Fibroblast of peridontal ligament (primary cell): ENCODE results near the gene ACVR2B.
"Not testable (repeated sequence)": the region's sequence is repeated elsewhere in the genome, so short reads cannot be mapped to it uniquely, and the experiment has no call there.

Source experiments
- DNase-seq: peaks from one replicate; pipeline ENCODE4 v3.0.0-alpha.2; 2010; ENCODE audit errors: extremely low read depth

The ACVR2B gene

GRCh38 chr3:38453075-38453912 lies at the start of gene ACVR2B:
Gene ACVR2B (plus strand): TSS chr3:38453890. CDS start chr3:38454323, 433 bp downstream.
- DNase-seq = peak; percentile 56

GRCh38 chr3:38404286-38404685 lies 49.4 kb upstream of the ACVR2B start:
- DNase-seq = peak; percentile 82

- no peak for DNase-seq
These were observed 42.1 kb upstream of the ACVR2B start for GRCh38 chr3:38411591-38411990.

DNA sequence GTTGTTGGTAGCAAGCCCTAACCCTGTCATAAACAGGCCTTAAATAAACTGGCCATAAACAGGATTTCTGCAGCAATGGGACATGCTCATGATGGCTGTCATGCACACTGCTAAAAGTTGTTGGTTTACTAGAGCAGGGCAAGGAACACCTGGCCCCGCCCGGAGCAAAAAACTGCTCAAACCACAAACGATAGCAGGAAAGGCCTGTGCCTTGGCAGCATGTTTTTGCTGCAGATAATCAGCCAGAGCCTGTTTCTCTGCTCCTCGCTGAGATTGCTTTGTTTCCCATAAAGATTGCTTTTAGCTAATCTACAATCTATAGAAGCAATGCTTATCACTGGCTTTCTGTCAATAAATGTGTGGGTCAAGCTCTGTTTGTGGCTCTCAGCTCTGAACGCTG lies 32.9 kb upstream of the ACVR2B start:
- DNase-seq = not testable (repeated sequence)

DNA sequence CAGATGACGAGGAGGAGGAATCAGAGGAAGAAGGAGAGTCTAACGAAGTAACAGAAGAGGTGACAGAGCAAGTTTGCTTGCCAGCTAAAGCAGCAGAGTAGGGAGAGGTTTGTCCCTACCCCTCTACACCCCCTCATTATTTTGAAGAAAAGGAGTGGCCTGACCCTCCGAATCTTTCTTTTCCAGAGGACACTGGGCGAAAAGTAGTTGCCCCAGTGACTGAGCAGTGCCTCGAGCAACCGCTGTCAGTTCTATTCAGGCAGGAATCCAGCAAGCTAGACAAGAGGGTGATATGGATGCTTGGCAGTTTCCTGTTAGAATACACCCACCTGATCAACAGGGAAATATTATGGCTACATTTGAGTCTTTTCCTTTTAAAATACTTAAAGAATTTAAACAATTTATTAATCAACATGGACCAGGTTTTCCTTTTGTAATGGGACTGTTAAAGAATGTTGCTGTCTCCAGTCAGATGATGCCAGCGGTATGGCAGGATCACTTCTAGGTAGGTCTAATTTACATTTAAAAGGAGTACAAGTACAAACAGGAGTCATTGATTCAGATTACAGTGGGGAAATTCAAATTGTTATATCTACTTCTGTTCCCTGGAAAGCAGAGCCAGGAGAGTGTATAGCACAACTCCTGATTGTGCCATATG lies 31.9 kb upstream of the ACVR2B start:
- DNase-seq = no peak

DNA sequence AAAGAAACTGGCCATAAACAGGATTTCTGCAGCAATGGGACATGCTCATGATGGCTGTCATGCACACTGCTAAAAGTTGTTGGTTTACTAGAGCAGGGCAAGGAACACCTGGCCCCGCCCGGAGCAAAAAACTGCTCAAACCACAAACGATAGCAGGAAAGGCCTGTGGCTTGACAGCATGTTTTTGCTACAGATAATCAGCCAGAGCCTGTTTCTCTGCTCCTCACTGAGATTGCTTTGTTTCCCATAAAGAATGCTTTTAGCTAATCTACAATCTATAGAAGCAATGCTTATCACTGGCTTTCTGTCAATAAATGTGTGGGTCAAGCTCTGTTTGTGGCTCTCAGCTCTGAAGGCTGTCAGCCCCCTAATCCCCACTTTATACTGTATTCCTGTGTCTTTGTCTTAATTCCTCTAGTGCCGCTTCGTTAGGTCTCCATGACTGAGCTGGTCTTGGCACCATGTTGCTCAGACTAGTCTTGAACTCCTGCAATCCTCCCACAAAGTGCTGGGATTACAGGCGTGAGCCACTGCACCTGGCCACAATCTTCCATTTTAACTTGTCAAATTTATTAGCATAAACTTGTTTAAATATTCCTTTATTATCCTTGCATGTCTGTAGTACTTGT lies 26.8 kb upstream of the ACVR2B start:
- not testable (repeated sequence) for DNase-seq

DNA sequence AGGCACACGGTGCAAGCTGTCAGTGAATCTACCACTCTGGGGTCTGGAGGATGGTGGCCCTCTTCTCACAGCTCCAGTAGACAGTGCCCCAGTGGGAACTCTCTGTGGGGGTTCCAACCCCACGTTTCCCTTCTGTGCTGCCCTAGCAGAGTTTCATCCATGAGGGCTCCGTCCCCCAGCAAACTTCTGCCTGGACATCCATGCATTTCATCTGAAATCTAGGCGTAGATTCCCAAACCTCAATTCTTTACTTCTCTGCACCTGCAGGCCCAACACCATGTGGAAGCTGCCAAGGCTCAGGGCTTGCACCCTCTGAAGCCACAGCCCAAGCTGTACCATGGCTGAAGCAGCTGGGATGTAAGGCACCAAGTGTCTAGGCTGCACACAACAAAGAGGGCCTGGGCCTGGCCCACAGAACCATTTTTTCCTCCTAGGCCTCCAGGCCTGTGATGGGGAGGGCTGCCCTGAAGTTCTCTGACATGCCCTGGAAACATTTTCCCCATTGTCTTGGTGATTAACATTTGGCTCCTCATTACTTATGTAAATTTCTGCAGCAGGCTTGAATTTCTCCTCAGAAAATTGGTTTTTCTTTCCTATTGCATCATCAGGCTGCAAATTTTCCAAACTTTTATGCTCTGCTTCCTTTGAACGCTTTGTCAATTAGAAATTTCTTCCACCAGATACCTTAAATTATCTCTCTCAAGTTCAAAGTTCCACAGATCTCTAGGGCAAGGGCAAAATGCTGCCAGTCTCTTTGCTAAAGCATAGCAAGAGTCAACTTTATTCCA lies 20.6 kb upstream of the ACVR2B start:
- not testable (repeated sequence) for DNase-seq

- not testable (repeated sequence) for DNase-seq
These were observed 20.0 kb upstream of the ACVR2B start for GRCh38 chr3:38433661-38434060.

DNA sequence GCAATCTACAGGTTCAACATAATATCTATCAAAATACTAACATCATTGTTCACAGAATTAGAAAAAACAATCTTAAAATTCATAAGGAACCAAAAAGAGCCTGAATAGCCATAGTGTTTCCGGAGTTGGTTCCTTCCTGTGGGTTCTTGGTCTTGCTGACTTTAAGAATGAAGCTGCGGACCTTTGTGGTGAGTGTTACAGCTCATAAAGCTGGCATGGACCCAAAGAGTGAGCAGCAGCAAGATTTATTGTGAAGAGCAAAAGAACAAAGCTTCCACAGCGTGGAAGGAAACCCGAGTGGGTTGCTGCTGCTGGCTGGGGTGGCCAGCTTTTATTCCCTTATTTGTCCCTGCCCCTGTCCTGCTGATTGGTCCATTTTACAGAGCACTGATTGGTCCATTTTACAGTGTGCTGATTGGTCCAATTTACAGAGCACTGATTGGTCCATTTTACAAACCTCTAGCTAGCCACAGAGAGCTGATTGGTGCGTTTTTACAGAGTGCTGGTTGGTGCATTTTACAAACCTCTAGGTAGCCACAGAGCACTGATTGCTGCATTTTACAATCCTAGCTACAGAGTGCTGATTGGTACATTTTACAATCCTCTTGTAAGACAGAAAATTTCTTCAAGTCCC lies 15.1 kb upstream of the ACVR2B start:
- DNase-seq = not testable (repeated sequence)

DNA sequence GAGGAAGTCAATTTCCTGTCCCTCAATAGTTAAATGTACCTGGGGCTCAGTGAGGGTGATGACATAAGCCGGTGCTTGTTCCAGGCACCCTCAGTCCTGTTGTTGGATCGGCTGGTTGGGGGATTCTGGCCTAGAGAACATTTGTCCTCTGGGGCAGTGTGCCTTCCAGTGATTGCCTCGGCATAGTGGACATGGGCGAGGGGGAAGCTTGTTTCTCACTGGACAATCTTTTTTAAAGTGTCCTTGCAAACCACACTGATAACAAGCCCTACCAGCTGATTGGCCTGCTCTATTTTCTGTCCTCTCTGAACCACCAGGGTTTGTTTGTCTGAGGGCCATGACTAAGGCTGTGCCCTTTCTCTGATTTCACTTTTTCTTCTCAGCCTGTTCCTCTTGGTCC lies 10.5 kb upstream of the ACVR2B start:
- DNase-seq = not testable (repeated sequence)

DNA sequence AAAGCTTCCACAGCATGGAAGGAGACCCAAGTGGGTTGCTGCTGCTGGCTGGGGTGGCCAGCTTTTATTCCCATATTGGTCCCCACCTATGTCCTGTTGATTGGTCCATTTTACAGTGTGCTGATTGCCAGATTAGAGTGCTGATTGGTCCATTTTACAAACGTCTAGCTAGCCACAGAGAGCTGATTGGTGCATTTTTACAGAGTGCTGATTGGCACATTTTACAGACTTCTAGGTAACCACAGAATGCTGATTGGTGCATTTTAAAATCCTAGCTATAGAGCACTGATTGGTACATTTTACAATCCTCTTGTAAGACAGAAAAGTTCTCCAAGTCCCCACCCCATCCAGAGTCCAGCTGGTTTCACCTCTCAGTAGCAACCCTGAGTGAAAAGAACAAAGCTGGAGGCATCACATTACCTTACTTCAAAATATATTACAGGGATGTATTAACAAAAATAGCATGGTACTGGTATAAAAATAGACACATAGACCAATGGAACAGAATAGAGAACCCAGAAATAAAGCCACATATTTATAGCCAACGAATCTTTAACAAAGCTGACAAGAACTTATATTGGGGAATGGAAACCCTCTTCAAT lies 7.5 kb upstream of the ACVR2B start:
- no peak for DNase-seq

GRCh38 chr3:38446812-38447211 lies 6.9 kb upstream of the ACVR2B start:
- no peak for DNase-seq

- no peak for DNase-seq
These were observed 2.8 kb upstream of the ACVR2B start for GRCh38 chr3:38450853-38451252.

- no peak for DNase-seq
These were observed 155 bp downstream of the ACVR2B start for GRCh38 chr3:38453913-38454177.

DNA sequence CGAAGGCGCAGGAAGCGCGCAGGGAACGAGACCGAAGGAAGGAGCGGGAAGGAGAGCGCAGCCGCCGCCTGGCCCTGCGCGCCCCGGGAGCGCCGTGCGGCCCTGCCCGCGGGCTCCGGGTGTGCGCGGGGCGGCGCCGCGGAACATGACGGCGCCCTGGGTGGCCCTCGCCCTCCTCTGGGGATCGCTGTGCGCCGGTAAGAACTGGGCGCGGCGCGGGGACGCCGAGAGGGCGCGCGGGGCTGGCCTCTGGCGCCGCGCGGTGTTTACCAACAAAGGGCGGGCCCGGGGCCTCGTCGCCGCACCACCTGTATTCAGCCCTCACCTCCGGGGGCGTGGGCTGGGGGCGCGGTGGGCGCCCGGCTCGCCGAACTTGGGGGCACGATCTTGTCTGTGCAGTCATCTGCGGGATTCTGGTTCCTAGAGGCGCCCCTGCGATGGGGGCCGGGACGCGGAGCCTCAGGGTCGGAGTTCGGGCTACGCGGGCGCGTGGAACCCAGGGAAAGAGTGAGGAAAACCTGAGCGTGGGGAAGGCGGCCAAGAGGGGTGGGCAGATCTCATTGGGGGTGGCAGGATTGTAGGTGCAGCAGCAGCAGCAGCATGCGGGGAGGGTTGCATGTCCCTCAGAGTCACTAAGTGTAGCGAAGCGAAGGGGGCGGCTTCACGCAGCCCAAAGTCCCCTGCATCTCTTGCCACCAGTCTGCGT lies 641 bp downstream of the ACVR2B start:
- DNase-seq = no peak

- DNase-seq = peak; percentile 10
These were observed 1.4 kb downstream of the ACVR2B start for GRCh38 chr3:38454884-38455638.

DNA sequence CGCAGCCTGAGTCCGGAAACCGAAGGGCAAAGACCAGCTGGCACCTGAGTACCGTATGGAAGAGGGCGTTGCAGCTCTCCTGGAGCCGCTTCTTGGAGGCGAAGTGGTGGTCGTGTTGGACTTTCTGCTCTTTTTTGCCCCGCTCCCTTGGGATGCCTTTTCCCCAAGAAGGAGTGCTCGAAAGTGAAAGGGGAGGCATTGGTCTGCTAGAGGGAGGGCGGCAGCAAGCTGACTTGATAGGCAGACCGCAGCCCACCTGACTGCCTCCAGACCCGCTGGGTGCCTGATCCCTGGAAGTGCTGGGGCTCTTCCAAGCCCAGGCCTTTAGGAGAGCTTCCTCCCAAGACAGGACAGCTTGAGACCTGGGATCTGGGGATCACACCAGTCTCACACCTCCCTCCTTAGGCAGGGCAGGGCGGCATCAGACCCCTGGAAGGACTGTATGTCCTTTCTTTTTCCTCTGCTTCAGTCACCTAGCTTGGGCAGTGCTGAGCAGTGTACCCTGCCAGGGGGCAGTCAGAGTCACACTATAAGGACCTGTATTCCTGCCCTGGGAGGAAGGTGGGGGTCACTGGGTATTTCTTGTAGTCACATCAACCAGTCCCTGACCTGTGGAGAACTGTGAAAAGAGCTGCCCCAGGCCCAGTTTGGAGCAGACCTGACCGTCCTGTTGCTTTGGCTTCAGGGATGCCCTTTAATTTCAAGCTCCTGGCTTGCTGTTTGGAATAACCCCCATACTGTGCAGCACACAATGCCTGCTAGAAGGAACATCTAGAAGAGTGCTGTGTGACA lies 2.1 kb downstream of the ACVR2B start:
- peak; percentile 20 for DNase-seq

DNA sequence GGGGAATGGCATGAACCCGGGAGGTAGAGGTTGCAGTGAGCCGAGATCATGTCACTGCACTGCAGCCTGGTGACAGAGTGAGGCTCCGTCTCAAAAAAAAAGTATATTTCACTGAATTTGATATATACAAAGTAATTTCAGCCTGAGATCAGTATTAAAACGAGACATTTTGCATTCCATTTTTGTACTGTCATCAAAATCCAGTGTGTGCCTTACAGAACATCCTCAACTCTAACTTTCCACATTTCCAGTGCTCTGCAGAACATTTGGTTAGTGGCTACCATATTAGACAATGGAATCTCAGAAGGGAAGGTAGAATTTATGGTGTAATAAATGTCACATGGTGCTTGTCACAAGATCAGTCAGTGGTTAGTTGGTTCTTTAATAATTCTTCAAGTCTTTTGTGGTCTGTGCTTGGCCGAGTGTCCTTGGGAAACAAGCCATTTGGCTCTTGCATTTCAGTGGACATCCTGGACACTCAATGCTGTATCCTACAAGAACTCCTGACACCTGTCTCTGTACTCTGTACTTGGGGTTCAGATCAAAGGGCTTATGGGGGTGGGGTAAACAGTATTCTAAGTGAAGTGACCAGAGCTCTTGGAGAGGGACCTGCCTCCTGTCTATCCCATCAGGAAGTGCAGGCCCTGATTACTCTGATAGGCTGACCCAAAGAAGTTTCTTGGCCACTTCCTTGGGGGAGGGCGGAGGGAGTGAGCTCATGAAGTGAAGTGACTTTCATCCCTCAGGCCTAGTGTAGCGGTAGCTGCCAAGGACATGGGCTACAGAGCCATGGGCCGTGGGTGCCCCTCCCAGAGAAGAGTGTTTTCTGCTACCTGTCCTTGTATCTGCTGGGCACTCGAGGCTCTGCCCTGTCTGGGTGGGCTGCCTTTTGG lies 3.7 kb downstream of the ACVR2B start:
- peak; percentile 7 for DNase-seq
